ENCODE data around the gene IPO4. TPM values are rescaled to one million over a fixed set of nuclear protein-coding genes. Genes with fewer than 3 reads are reported as not detected.

IPO4 gene
- total and polyA plus RNA-seq, 2 of the 8 experiments (the other 6 are each of a cell fraction or from before 2014, with no cell fraction given): 55.5 to 108 TPM

GRCh38 chr14:24206260-24207103 lies 17.9 kb upstream of the IPO4 start:
- FAIRE-seq (no peak), DNase-seq (ENCODE audit: low read depth in 1 of 2, low spot score in 2 of 2) (no peak)
- Histone ChIP-seq H3K79me1 (ENCODE audit: low read depth, low read length) (no peaks in the 10 kb centered on the region), H2AK5ac (ENCODE audit: low read depth, low read length) (no peak overlapping the region), H3K18ac (ENCODE audit: extremely low read depth, low read length) (no peak overlapping the region), H3K56ac (replicated peaks; ENCODE audit: insufficient read length, low read depth, low read length) (no peak overlapping the region), H3K4me3 (ENCODE audit: extremely low read depth in 1 of 4, insufficient read depth in 2 of 4, low read depth in 3 of 4, low read length in 4 of 4) (no peak overlapping the region), H3K4me2 (ENCODE audit: insufficient read depth in 1 of 2, low read depth in 2 of 2, low read length in 2 of 2) (no peak overlapping the region), H4K8ac (ENCODE audit: extremely low read depth, insufficient read depth, low read length) (no peak overlapping the region), H3K4me1 (replicated peaks in 1 of 4; ENCODE audit: control insufficient read depth in 3 of 4, insufficient read depth in 4 of 4, low read length in 3 of 4) (peaks cover 0 to 7% (median 4%) of the 10 kb centered on the region in 4 experiments; a peak in 3 of 7 replicates), H2BK12ac (ENCODE audit: low read depth, low read length) (no peak overlapping the region), H4K91ac (replicated peaks; ENCODE audit: insufficient read length, low read length) (no peak overlapping the region), H2BK5ac (ENCODE audit: low read depth, low read length) (no peak overlapping the region), H3K23ac (ENCODE audit: insufficient read length) (no peak overlapping the region), H3K9me3 (ENCODE audit: insufficient read depth in 2 of 2, low read depth in 1 of 2, low read length in 1 of 2) (peaks cover 3 to 4% of the 10 kb centered on the region in 2 experiments), H2BK15ac (ENCODE audit: low read length) (no peak overlapping the region), H3K27me3 (replicated peaks in 1 of 4; ENCODE audit: control insufficient read depth in 3 of 4, extremely low read depth in 1 of 4, insufficient read depth in 3 of 4, low read length in 3 of 4) (no peaks in the 10 kb centered on the region), H4K5ac (ENCODE audit: insufficient read length, low read depth, low read length) (no peak overlapping the region), H3K27ac (ENCODE audit: low read depth, low read length) (no peak overlapping the region), H3K14ac (ENCODE audit: insufficient read length) (no peak overlapping the region), H3K4ac (replicated peaks; ENCODE audit: insufficient read length, low read depth, low read length) (no peak overlapping the region), H3K23me2 (ENCODE audit: low read depth, low read length) (no peaks in the 10 kb centered on the region), H4K20me1 (replicated peaks in 1 of 2; ENCODE audit: control insufficient read depth in 1 of 2, insufficient read depth in 2 of 2, low read length in 2 of 2) (peaks cover 0 to 2% of the 10 kb centered on the region in 2 experiments), H2BK20ac (ENCODE audit: low read length) (no peak overlapping the region), H3K9ac (replicated peaks in 1 of 4; ENCODE audit: extremely low read depth in 1 of 4, low read depth in 3 of 4, low read length in 3 of 4) (no peak overlapping the region), H2AFZ (ENCODE audit: low read length) (no peak overlapping the region), H3K36me3 (ENCODE audit: control insufficient read depth in 2 of 4, insufficient read depth in 4 of 4, low read length in 3 of 4) (peaks cover 21 to 53% (median 41%) of the 10 kb centered on the region in 4 experiments), H2BK120ac (replicated peaks; ENCODE audit: low read depth, low read length) (no peak overlapping the region), H3K79me2 (ENCODE audit: control insufficient read depth in 1 of 2, insufficient read depth in 2 of 2, low read length in 2 of 2) (no peaks in the 10 kb centered on the region; a peak in 1 of 4 replicates)
- ChIA-PET CTCF (ENCODE audit: partially characterized antibody) (interaction anchor here (0.9 to 1.6 kb wide), 3 partner anchors 9 to 86 kb away, joined by 3 read pairs; partner anchors contain the start of genes MDP1 and TINF2), POLR2A (ENCODE audit: partially characterized antibody) (interaction anchor here (0.5 to 11.1 kb wide), 7 partner anchors 12 to 133 kb away, joined by 3 to 119 read pairs (median 3); partner anchors contain the start of genes IRF9, RIPK3, TINF2 and TM9SF1)
- WGBS, 2 experiments (ENCODE audit: extremely low coverage in 1 of 2, insufficient coverage in 1 of 2, insufficient read length in 1 of 2, insufficient replicate concordance in 2 of 2, low coverage in 1 of 2, low lambda C conversion rate in 2 of 2, missing lambda C conversion rate in 1 of 2): 93% methylated on average over 11 of the region's 11 CpGs; no CpG with 5 or more reads in 1 of the 2 experiments
- TF ChIP-seq RFX5 (IDR thresholded peaks at IDR 0.05; ENCODE audit: borderline replicate concordance, low read depth, low read length) (no peak), TBP (IDR thresholded peaks at IDR 0.05; ENCODE audit: low read depth, low read length) (no peak), YY1 (IDR thresholded peaks at IDR 0.05; ENCODE audit: low read depth, low read length) (no peak), SUZ12 (IDR thresholded peaks at IDR 0.05; ENCODE audit: low read length) (no peak), EZH2 (IDR thresholded peaks at IDR 0.05; ENCODE audit: low read depth, low read length, severe bottlenecking) (no peak), ZNF274 (IDR thresholded peaks at IDR 0.05; ENCODE audit: borderline replicate concordance, extremely low read depth, low read length) (no peak), MAFK (IDR thresholded peaks at IDR 0.05; ENCODE audit: low read depth, low read length) (no peak), CTBP2 (IDR thresholded peaks at IDR 0.05; ENCODE audit: borderline replicate concordance, insufficient read depth, insufficient read length, low read length) (no peak), BACH1 (IDR thresholded peaks at IDR 0.05; ENCODE audit: low read length) (no peak), SAP30 (IDR thresholded peaks at IDR 0.05; ENCODE audit: insufficient read depth, insufficient replicate concordance, low read length) (no peak), SP4 (IDR thresholded peaks at IDR 0.05; ENCODE audit: low read length) (no peak), BCL11A (IDR thresholded peaks at IDR 0.05; ENCODE audit: low read depth in 2 of 2, low read length in 2 of 2) (no peak)

Measured in H1 (cell line).